ENCODE measurements around the gene PHF14.
"Not testable (repeated sequence)": the region's sequence is repeated elsewhere in the genome, so short reads cannot be mapped to it uniquely, and the experiment has no call there.

PHF14 gene, protein sequence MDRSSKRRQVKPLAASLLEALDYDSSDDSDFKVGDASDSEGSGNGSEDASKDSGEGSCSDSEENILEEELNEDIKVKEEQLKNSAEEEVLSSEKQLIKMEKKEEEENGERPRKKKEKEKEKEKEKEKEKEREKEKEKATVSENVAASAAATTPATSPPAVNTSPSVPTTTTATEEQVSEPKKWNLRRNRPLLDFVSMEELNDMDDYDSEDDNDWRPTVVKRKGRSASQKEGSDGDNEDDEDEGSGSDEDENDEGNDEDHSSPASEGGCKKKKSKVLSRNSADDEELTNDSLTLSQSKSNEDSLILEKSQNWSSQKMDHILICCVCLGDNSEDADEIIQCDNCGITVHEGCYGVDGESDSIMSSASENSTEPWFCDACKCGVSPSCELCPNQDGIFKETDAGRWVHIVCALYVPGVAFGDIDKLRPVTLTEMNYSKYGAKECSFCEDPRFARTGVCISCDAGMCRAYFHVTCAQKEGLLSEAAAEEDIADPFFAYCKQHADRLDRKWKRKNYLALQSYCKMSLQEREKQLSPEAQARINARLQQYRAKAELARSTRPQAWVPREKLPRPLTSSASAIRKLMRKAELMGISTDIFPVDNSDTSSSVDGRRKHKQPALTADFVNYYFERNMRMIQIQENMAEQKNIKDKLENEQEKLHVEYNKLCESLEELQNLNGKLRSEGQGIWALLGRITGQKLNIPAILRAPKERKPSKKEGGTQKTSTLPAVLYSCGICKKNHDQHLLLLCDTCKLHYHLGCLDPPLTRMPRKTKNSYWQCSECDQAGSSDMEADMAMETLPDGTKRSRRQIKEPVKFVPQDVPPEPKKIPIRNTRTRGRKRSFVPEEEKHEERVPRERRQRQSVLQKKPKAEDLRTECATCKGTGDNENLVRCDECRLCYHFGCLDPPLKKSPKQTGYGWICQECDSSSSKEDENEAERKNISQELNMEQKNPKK

DNA sequence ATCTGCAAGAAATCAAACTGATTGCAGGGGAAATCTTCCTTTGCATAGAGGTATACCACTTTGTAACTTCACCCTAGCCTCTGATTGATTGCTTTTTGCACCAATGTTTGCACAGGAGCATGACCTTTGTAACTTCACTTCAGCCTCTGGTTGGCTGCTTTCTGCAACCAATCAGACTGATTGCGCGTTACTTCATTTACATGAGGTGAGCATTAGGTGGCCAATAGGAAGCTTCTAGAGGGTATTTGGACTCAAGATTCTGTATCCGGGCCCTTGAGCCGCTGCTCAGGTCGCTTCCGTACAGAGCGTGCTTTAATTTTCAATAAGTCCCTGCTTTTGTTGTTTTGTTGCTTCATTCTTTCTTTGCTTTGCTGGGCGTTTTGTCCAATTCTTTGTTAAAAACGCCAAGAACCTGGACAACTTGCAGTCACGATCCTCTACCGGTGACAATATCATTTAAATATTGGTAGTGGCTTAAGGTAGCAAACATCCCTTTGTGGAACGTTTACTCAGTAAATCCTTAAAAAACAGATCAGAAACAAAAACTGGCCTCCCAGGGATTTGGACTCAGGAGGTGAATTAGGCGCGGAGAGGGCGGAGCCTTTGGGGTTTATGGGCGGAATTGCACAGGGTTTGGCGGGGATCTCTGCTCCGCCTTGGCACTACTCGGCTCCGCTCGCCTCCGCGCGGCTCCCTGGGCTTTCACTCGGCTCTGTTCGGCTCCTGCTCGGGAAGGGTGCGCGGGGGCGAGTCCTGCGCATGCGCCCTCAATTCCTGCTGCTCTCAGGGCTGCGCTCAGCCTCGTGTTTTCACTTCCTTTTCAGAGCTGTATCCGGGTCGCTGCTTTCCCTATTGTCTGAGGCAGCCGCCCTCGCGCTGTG lies at the start of gene PHF14:
TSS of gene PHF14 (plus strand) at position 812 of the 881 bp plus-strand sequence. CDS start 452 bp downstream, outside the sequence.
- peak; percentile 97 for DNase-seq

DNA sequence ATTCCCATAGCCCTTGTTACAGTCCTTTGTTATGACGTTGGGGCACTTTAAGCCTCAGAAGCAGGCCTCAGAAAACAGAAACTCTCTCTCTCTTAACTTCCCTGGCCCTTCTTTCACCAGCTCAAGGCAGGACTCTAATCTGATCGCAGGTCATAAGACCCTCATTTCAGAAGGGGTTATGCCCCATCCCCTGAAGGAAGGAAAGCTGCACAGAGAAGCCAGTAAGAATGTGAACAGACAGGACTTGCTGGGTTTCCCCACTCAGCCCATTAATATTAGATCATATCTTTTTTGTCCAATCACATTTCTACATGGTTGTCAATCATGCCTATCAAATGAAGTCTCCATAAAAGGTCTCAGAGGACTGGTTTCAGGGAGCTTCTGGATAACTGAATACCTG lies 49.3 kb upstream of the PHF14 start:
- no peak for DNase-seq

DNA sequence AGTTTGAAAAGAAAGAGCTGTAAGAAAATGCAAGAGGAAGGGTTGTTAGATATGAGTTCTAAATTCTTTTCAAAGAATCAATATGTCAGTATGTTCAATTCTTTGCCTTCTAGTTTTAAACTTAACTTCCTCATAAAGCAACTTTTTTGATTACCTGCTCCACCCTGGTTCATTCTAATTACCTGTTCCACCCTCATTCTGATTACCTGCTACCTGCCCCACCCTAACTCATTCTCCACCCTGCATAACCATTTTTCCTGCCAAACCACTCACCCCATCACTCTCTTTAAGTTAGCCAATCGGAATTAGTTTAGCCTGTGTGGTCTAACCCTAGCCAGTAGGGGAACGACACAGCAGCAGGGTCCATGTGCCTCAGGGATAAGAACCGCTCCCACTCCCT lies 45.5 kb upstream of the PHF14 start:
- not testable (repeated sequence) for DNase-seq

DNA sequence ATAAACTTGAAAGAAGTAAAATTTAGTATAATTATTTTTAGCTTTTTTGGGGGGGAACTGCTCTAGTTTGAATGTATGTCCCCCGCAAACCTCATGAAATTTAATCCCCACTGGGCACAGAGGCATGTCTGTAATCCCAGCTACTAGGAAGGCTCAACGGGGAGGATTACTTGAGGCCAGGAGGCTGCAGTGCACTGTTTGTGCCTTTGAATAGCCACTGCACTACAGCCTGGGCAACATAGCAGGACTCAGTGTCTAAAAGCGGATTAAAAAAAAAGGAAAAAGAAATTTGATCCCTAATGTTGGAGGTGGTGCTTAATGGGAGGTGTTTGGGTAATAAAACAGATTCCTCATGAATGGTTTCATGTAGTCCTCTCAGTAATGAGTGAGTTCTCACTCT lies 43.1 kb upstream of the PHF14 start:
- no peak for DNase-seq

DNA sequence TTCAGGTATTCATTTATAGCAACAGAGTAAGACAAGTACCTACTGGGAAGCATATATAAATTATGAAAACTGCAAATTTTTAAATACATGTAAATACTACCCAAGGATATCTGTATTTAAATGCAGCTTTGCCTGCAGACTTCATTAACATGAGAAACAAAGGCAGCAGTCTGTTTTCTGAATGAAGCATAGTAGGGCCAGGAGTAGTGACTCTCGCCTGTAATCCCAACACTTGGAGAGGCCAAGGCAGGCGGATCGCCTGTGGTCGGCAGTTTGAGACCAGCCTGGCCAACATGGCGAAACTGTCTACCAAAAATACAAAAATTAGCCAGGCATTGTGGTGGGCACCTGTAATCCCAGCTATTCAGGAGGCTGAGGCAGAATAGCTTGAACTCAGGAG lies 42.5 kb upstream of the PHF14 start:
- DNase-seq, result no peak

DNA sequence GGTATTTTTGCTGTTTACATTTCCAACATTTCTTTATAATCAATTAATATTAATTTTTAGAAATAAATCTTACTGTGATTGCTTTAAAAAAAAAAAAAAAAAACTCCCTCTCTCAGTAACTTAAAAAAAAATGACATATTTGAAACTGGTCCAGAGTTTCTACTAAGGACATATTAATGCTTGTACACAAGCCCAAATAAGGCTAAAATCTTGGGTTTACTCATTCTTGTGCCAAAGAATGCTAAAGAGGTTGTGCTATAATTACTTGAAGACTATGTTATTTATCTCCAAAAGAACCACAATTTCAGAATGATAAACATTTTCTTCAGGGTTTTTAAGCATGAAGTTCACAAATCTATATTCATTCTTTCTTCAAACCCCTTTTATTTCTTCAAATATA lies 39.4 kb upstream of the PHF14 start:
- no peak for DNase-seq

DNA sequence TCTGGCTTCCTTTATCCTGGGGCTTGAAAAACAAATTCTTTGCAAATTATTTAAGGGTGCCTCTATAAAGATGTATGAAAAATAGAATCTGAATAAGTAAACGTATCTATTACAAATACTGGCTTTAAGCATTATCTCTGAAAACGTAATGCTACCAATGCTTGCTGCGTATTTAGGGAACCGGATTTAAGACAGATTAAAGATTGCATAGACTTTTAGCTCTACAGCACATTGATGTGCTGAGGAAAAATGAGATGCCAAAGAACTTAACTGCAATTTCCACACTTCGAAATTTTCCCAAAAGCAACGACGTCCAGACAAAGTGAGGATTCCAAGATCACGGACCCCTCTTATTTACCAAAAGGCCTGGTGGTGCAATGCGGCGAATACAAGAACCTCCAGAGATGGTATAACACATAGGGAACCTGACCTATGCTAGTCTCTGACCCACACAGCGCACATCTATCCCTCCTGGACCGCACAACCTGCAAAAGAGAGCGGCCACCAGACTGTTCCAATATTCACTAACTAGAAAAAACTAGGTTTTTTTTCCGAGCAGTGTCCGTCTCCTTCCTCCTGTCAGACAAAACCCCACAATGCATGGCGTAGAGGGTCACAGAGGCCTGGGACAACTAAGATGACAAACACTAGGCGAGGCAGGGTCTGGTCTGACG lies 34.3 kb upstream of the PHF14 start:
- peak; percentile 11 for DNase-seq

DNA sequence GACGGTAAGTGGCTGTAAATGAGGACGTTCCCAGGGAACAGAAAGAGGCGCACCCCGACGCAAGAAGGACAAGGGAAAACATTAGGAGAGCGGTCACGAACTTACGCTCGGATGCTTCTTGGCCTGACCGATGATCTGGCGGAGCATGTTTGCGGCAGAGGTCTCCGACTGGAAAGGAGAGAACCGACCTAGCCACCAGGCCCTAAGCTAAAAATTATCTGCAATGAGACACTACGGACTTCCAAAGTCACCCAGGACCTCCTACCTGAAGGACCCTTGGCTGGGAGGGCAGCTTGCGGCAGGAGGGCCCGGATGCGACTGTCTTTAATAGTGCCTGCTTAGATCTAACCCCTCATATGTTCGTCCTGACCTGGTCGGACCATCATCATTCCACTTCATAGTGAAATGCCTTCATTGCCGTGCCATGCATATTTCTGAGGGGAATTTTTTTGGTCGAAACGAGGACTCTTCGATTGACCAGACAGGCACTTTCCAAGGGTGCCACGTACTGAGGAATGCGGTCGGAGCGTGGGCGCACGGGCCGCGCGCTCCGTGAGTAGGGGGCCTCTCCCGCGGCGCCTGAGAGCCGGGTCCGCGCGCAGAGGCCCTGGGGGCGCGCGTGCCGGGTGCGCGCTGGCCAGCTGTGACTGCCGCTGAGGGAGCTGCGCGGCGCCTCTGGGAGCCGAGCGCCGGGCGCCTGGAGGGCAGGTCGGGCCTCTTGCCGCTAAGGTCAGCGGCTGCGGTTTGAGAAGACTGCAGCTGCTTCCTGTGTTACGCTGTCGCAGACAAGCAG lies 33.6 kb upstream of the PHF14 start:
- peak; percentile 89 for DNase-seq

DNA sequence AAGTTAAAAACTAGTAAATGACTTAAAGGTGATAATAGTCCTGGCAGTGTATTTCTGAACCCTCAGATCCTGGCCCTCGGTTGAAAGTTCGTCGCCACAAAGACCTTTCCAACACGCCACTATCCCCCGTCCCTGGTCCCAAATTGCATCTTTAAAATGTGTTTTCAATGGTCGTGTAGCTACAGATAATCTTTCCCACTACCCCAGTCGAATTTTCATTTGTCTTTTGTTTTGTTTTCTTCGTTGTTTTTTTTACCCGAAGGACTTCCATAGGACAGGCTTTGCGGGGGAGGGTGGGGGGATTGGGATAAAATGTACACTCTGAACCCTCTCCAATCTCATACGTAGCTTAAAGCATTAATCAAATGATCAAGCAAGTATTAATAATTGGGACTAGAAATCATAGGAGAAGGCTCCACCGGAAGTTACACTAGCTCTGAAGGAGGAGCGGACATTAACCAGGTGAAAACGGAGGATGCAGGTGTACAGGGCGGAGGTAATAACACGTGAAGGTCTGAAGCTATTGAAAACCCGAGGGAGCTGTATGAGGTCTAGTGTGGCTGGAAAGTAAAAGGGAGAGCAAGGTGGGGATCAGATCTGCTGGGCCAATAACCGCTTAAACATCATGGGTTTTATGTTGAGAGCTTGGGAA lies 32.8 kb upstream of the PHF14 start:
- no peak for DNase-seq

DNA sequence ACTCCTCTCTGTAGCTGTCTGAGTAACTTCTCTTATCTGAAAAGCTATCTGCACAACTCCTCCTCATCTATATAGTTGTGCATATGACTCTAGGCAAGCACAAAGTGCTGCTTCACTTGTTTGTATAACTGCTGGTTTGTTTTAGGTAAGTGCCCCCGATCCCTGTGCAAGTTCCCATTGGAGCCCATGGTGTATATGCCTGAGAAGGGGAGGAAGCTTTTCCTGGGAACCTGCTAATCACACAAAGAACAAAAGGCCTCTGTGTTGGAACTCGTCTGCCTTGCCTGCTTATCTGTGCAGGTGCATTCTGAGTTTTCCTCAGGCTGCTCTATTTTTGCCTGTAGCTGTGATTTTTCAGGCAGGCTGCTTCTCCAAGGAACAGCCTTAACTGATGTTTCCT lies 23.2 kb upstream of the PHF14 start:
- no peak for DNase-seq

DNA sequence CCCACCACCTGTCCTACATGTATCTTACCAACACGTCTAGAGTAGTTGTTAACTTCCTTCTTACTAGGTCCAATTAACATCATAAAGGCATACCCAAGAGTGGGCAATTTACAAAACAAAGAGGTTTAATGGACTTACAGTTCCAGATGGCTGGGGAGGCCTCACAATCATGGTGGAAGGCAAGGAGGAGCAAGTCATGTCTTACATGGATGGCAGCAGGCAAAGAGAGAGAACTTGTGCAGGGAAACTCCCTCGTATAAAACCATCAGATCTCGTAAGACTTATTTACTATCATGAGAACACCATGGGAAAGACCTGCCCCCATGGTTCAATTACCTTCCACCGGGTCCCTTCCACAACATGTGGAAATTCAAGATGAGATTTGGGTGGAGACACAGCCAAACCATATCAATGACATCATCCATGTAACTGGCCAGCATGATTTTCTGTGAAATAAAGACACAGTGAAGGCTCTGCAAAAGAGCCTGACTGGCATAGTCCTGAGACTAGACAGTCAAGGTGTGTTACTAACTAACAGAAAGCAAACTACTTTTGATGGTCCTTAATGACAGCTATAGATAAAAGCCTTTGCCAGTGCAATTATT lies 22.6 kb upstream of the PHF14 start:
- not testable (repeated sequence) for DNase-seq

DNA sequence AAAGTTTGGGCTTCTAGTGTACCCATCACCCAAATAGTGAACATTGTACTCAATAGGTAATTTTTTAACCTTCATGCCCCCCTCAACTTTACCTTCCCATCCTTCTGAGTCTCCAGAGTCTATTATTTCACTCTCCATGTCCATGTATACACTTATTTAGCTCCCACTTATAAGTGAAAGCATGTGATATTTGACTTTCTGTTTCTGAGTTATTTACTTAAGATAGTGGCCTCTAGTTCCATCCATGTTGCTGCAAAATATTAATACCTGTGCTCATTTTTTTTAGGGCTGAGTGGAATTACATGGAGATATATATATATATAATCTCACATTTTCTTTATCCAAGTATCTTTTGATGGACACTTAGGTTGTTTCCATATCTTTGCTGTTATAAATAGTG lies 21.1 kb upstream of the PHF14 start:
- no peak for DNase-seq

DNA sequence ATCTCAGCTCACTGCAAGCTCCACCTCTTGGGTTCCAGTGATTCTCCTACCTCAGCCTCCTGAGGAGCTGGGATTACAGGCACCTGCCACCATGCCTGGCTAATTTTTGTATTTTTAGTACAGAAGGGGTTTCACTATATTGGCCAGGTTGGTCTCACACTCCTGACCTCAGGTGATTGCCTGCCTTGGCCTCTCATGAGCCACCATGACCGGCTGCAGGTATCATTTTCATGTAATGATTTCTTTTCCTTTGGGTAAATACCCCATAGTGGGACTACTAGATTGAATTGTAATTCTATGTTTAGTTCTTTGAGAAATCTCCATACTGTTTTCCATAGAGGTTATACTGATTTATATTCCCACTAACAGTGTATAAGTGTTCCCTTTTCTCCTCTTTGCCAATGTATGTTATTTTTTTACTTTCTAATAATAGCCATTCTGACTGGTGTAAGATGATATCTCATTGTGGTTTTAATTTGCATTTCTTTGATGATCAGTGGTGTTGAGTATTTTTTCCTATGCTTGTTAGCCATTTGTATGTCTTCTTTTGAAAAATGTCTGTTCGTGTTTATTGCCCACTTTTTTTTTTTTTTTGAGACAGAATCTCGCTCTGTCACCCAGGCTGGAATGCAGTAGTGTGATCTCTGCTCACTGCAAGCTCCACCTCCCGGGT lies 20.5 kb upstream of the PHF14 start:
- DNase-seq, result not testable (repeated sequence)

DNA sequence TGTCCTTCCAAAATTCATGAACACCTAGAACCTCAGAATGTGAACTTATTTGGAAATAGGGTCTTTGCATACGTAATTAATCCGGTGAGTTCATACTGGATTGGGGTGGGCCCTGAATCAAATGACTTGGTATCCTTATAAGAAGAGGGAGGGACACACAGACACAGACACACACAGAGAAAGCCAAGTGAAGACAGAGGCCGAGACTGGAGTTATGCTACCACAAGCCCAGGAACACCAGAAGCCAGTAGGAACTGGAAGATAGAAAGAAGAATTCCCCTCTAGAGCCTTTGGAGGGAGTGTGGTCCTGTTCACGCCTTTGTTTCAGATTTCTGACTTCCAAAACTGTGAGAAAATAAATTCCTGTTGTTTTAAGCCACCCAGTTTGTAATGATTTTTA lies 17.1 kb upstream of the PHF14 start:
- DNase-seq, result no peak

DNA sequence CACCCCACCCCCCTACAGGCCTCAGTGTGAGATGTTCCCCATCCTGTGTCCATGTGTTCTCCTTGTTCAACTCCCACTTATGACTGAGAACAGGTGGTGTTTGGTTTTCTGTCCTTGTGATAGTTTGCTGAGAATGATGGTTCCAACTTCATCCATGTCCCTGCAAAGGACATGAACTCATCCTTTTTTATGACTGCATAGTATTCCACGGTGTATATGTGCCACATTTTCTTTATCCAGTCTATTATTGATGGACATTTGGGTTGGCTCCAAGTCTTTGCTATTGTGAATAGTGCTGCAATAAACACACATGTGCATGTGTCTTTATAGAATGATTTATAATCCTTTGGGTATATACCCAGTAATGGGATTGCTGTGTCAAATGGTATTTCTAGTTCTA lies 13.4 kb upstream of the PHF14 start:
- not testable (repeated sequence) for DNase-seq

DNA sequence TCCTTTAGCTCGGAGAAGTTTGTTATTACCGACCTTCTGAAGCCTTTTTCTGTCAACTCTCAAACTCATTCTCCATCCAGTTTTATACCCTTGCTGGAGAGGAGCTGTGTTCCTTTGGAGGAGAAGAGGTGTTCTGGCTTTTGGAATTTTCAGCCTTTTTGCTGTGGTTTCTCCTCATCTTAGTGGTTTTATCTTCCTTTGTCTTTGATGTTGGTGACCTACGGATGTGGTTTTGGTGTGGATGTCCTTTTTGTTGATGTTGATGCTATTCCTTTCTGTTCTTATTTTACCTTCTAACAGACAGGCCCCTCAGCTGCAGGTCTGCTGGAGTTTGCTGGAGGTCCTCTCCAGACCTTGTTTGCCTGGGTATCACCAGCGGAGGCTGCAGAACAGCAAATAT lies 8.7 kb upstream of the PHF14 start:
- DNase-seq, result not testable (repeated sequence)

DNA sequence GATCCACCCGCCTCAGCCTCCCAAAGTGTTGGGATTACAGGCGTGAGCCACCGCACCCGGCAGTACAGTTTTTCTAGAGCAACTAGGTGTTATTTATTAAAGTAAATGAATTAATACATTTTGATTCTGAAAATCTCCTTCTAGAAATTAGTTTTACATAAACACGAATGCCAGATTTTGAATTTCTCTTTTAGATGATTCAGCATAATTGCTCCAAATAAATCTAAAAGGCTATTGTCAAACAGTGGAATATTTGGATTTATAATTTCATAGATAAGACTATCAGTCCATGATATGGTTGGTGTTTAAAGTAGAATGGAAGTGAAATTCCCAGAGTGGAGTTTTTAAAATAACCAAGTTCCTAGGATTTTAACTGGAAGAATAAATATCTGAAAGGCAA lies 1.5 kb upstream of the PHF14 start:
- DNase-seq, result no peak

DNA sequence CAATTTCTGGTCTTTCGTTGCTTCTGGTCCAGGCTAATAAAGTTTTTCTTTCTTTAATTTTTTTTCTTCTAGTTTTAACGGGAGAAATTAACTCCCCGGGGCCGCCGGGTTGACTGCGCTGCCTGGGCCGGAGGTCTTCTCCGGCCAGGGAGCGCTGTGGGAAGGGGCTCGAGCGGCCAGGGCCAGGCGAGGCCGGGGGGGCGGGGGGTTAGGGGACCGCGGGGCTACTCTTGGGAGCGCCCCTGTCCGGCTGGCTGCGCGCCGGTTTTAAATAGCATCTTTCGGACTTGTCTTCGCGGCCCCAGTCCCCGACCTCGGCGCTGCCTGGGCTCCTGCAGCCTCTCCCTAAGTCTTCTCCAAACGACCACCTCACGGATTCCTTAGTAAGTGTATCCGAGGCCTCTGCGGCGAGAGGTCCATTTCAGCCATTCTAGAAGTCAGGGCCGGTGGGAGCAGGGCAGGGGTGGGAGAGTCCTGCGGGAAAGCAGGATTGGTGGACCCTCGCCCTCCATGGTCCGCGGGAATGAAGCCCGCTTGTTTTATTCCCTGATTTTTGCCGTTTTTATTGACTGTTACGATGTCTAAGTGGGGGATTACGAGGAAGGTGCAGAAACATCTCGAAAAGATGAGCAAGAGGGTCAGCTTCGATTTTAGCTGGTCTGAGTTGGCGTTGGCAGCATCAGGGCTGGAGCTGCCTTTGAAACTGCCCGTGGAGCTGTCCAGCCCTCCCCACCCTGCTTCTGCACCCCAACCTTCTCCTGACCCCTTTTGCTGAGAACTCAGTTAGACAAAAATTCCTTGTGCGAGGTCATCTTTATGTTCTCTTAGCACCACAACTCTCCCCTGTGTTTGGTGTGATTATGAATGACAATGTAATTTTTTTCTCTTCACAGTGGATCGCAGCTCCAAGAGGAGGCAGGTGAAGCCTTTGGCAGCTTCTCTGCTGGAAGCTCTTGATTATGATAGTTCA lies 555 bp downstream of the PHF14 start:
- DNase-seq, result peak; percentile 30

DNA sequence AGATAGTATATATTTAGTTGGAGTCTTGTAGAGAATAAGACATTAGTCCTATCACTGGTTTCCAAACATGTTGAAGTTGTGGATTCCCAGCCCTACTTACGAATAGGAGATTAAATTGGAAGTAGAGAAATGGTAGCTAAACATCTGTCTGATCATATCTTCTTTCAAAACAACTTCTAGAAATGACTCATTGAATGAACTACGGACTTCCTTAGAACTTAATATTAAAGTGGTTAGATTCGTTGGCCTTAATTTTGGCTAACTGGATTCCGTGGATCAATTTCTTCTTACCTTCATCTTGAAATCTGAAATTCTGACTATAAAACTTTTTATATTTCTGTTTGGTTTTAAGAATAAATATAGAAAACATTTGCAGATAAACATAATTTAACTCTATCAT lies 3.4 kb downstream of the PHF14 start:
- no peak for DNase-seq

Data from activated CD4-positive, alpha-beta T cell treated with anti-CD3 and anti-CD28 coated beads for 48 hours (primary cell).